ENCODE data around the gene SMR3A.

SMR3A gene

GRCh38 chr4:70360460-70360859 is at the start of gene SMR3A:
Gene SMR3A (plus strand): TSS chr4:70360760. CDS start chr4:70362116, 1,356 bp downstream.
- DNase-seq = no peak

- no peak for DNase-seq
These were observed 46.8 kb upstream of the SMR3A start for GRCh38 chr4:70313736-70314135.

- no peak for DNase-seq
These were observed 44.6 kb upstream of the SMR3A start for GRCh38 chr4:70315928-70316327.

GRCh38 chr4:70326052-70326451 is 34.5 kb upstream of the SMR3A start:
- no peak for DNase-seq

GRCh38 chr4:70334681-70335080 is 25.9 kb upstream of the SMR3A start, which contains the start of gene CABS1:
Gene CABS1 (plus strand): TSS chr4:70334981. CDS start chr4:70335040, 59 bp downstream.
- DNase-seq = no peak

- DNase-seq = no peak
These were observed 24.5 kb upstream of the SMR3A start for GRCh38 chr4:70336043-70336442.

GRCh38 chr4:70337886-70338420 is 22.6 kb upstream of the SMR3A start:
- no peak for DNase-seq

GRCh38 chr4:70356185-70356584 is 4.4 kb upstream of the SMR3A start:
- DNase-seq = no peak

- no peak for DNase-seq
These were observed 1.4 kb upstream of the SMR3A start for GRCh38 chr4:70359115-70359661.

- no peak for DNase-seq
These were observed 3.4 kb downstream of the SMR3A start for GRCh38 chr4:70364002-70364401.

GRCh38 chr4:70365479-70365878 is 4.9 kb downstream of the SMR3A start:
- no peak for DNase-seq

GRCh38 chr4:70367813-70368212 is 7.3 kb downstream of the SMR3A start:
- no peak for DNase-seq

- DNase-seq = no peak
These were observed 11.4 kb downstream of the SMR3A start for GRCh38 chr4:70371987-70372386.

- no peak for DNase-seq
These were observed 12.2 kb downstream of the SMR3A start for GRCh38 chr4:70372760-70373159.

GRCh38 chr4:70380578-70380977 is 20.0 kb downstream of the SMR3A start:
- no peak for DNase-seq

GRCh38 chr4:70382691-70383181 is 22.2 kb downstream of the SMR3A start, which contains the start of gene SMR3B:
Gene SMR3B (plus strand): TSS chr4:70383131. CDS start chr4:70384511, 1,380 bp downstream.
- no peak for DNase-seq

GRCh38 chr4:70392057-70392776 is 31.7 kb downstream of the SMR3A start:
- no peak for DNase-seq

GRCh38 chr4:70397580-70397979 is 37.0 kb downstream of the SMR3A start, which contains the start of gene OPRPN:
Gene OPRPN (plus strand): TSS chr4:70397940. CDS start chr4:70399286, 1,346 bp downstream.
- DNase-seq = no peak

- DNase-seq = no peak
These were observed 38.8 kb downstream of the SMR3A start for GRCh38 chr4:70399319-70399718.

- DNase-seq = no peak
These were observed 42.2 kb downstream of the SMR3A start for GRCh38 chr4:70402762-70403161.

GRCh38 chr4:70405765-70406164 is 45.2 kb downstream of the SMR3A start:
- no peak for DNase-seq
